ENCODE results near the gene CD68.

Gene CD68

GRCh38 chr17:7563115-7563869 lies 16.1 kb upstream of the CD68 start:
- peak overlapping the region; percentile 95 for H3K4me2 ChIP-seq (ENCODE audit: low read length)
- no peak overlapping the region for H2AFZ ChIP-seq (ENCODE audit: low read depth, low read length)
- peaks cover 12% of the 10 kb centered on the region for H3K36me3 ChIP-seq (replicated peaks; ENCODE audit: low read depth, low read length)
- no peaks in the 10 kb centered on the region for H3K27me3 ChIP-seq (ENCODE audit: low read depth, low read length)
- H3K27ac ChIP-seq (ENCODE audit: low read length) = no peak overlapping the region
- no peak overlapping the region for H3K9ac ChIP-seq (ENCODE audit: low read length)
- H4K20me1 ChIP-seq (ENCODE audit: insufficient read depth, low read length) = no peaks in the 10 kb centered on the region
- H3K4me3 ChIP-seq (ENCODE audit: low read length) = peak overlapping the region; percentile 90; the same call in 1 of the 2 replicates
- H3K4me1 ChIP-seq (ENCODE audit: low read length) = peaks cover 32% of the 10 kb centered on the region
- peaks cover 45% of the 10 kb centered on the region for H3K79me2 ChIP-seq (ENCODE audit: low read length)
- no peak for TF ChIP-seq EZH2phosphoT487 (IDR thresholded peaks at IDR 0.05; ENCODE audit: low read depth)
- no peak for TF ChIP-seq CTCF (IDR thresholded peaks at IDR 0.05; ENCODE audit: low read depth, low read length)
- H3K9me3 ChIP-seq (ENCODE audit: insufficient read depth, low read length) = no peaks in the 10 kb centered on the region

GRCh38 chr17:7569571-7569970 lies 9.9 kb upstream of the CD68 start:
- Histone ChIP-seq H4K20me1 (ENCODE audit: insufficient read depth, low read length) (peaks cover 9% of the 10 kb centered on the region), H3K36me3 (replicated peaks; ENCODE audit: low read depth, low read length) (peaks cover 32% of the 10 kb centered on the region), H3K4me3 (ENCODE audit: low read length) (no peak overlapping the region), H3K79me2 (ENCODE audit: low read length) (peaks cover 45% of the 10 kb centered on the region), H3K27ac (ENCODE audit: low read length) (no peak overlapping the region), H3K9me3 (ENCODE audit: insufficient read depth, low read length) (no peaks in the 10 kb centered on the region), H3K4me1 (ENCODE audit: low read length) (peaks cover 11% of the 10 kb centered on the region), H3K9ac (ENCODE audit: low read length) (no peak overlapping the region), H2AFZ (ENCODE audit: low read depth, low read length) (no peak overlapping the region), H3K4me2 (ENCODE audit: low read length) (no peak overlapping the region), H3K27me3 (ENCODE audit: low read depth, low read length) (no peaks in the 10 kb centered on the region)
- TF ChIP-seq EZH2phosphoT487 (IDR thresholded peaks at IDR 0.05; ENCODE audit: low read depth) (no peak), CTCF (IDR thresholded peaks at IDR 0.05; ENCODE audit: low read depth, low read length) (no peak)

- H3K79me2 ChIP-seq (ENCODE audit: low read length) = peaks cover 45% of the 10 kb centered on the region
- no peak overlapping the region for H3K4me2 ChIP-seq (ENCODE audit: low read length)
- no peak overlapping the region for H2AFZ ChIP-seq (ENCODE audit: low read depth, low read length)
- H3K36me3 ChIP-seq (replicated peaks; ENCODE audit: low read depth, low read length) = peaks cover 37% of the 10 kb centered on the region
- H4K20me1 ChIP-seq (ENCODE audit: insufficient read depth, low read length) = peaks cover 17% of the 10 kb centered on the region
- H3K4me3 ChIP-seq (ENCODE audit: low read length) = no peak overlapping the region
- no peak overlapping the region for H3K27ac ChIP-seq (ENCODE audit: low read length)
- no peaks in the 10 kb centered on the region for H3K27me3 ChIP-seq (ENCODE audit: low read depth, low read length)
- no peak overlapping the region for H3K9ac ChIP-seq (ENCODE audit: low read length)
- peaks cover 19% of the 10 kb centered on the region for H3K4me1 ChIP-seq (ENCODE audit: low read length)
- no peaks in the 10 kb centered on the region for H3K9me3 ChIP-seq (ENCODE audit: insufficient read depth, low read length)
- no peak for TF ChIP-seq EZH2phosphoT487 (IDR thresholded peaks at IDR 0.05; ENCODE audit: low read depth)
- TF ChIP-seq CTCF (IDR thresholded peaks at IDR 0.05; ENCODE audit: low read depth, low read length) = no peak
These were observed 9.1 kb upstream of the CD68 start for GRCh38 chr17:7570351-7570750.

- Histone ChIP-seq H3K4me3 (ENCODE audit: low read length) (peak overlapping the region; percentile 96), H3K4me1 (ENCODE audit: low read length) (peaks cover 38% of the 10 kb centered on the region), H3K27me3 (ENCODE audit: low read depth, low read length) (no peaks in the 10 kb centered on the region), H3K79me2 (ENCODE audit: low read length) (peaks cover 60% of the 10 kb centered on the region), H2AFZ (ENCODE audit: low read depth, low read length) (no peak overlapping the region; the same call in 1 of the 2 replicates), H3K9me3 (ENCODE audit: insufficient read depth, low read length) (no peaks in the 10 kb centered on the region), H3K27ac (ENCODE audit: low read length) (peak overlapping the region; percentile 69), H3K9ac (ENCODE audit: low read length) (peak overlapping the region; percentile 87), H3K4me2 (ENCODE audit: low read length) (peak overlapping the region; percentile 91), H4K20me1 (ENCODE audit: insufficient read depth, low read length) (peaks cover 36% of the 10 kb centered on the region), H3K36me3 (replicated peaks; ENCODE audit: low read depth, low read length) (peaks cover 50% of the 10 kb centered on the region)
- TF ChIP-seq CTCF (IDR thresholded peaks at IDR 0.05; ENCODE audit: low read depth, low read length) (no peak), EZH2phosphoT487 (IDR thresholded peaks at IDR 0.05; ENCODE audit: low read depth) (no peak)
These were observed 7.2 kb upstream of the CD68 start for GRCh38 chr17:7572338-7572587.

Measured in OCI-LY3 (cell line).